ENCODE measurements around the gene SEPSECS.

DNA sequence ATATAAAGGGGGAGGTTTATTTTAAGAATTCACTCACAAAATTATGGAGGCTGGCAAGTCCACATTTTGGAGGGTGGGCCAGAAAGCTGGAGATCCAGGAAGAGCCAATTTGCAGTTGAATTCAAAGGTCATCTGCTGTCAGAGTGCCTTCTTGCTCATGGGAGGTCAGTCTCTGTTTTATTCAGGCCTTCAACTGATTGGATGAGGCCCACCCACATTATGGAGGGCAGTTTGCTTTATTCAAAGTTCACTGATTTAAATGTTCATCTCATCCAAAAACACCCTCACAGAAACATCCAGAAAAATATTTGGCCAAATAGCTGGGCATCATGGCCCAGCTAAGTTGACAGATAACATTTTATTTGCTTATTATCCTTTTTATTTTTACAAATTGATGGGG is 59.5 kb downstream of the SEPSECS start:
- no peak for TF ChIP-seq POLR2A (IDR thresholded peaks at IDR 0.05; ENCODE audit: low read depth, low read length)
- no peak for TF ChIP-seq FOS (IDR thresholded peaks at IDR 0.05; ENCODE audit: borderline replicate concordance, insufficient read depth, low read length)
- TF ChIP-seq, protein P1, sequence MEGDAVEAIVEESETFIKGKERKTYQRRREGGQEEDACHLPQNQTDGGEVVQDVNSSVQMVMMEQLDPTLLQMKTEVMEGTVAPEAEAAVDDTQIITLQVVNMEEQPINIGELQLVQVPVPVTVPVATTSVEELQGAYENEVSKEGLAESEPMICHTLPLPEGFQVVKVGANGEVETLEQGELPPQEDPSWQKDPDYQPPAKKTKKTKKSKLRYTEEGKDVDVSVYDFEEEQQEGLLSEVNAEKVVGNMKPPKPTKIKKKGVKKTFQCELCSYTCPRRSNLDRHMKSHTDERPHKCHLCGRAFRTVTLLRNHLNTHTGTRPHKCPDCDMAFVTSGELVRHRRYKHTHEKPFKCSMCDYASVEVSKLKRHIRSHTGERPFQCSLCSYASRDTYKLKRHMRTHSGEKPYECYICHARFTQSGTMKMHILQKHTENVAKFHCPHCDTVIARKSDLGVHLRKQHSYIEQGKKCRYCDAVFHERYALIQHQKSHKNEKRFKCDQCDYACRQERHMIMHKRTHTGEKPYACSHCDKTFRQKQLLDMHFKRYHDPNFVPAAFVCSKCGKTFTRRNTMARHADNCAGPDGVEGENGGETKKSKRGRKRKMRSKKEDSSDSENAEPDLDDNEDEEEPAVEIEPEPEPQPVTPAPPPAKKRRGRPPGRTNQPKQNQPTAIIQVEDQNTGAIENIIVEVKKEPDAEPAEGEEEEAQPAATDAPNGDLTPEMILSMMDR (IDR thresholded peaks at IDR 0.05; ENCODE audit: extremely low read depth in 1 of 2, insufficient read depth in 1 of 2, low read depth in 1 of 2, low read length in 2 of 2), result no peak
